Left lung (tissue), 10 donors: ENCODE measurements around the gene B4GALNT4. TPM values are rescaled to one million over a fixed set of nuclear protein-coding genes. Genes with fewer than 3 reads are reported as not detected.

Experiments
- ATAC-seq: fragments of 200-7000 bp; cut with Tn5 transposase; one replicate; pipeline ENCODE4 v1.9.1; 2020; ENCODE audit warnings: moderate library complexity
- DNase-seq, 4 donors: peaks; one replicate each; pipeline ENCODE4 v3.0.0-alpha.2; 2013 to 2020
- H3K27ac ChIP-seq, 2 donors: fragments of 200-600 bp; sonication (generic) in 1 of 2; one replicate each; pipeline versions ENCODE4 v1.5.0 to v1.8.0; 2020 to 2021
- H3K27me3 ChIP-seq, 2 donors: fragments of 200-600 bp; sonication (generic) in 1 of 2; one replicate each; pipeline versions ENCODE4 v1.5.0 to v1.8.0; 2020 to 2021
- H3K36me3 ChIP-seq, 2 donors: fragments of 200-600 bp; sonication (generic) in 1 of 2; one replicate each; pipeline versions ENCODE4 v1.5.0 to v1.8.0; 2020 to 2021
- H3K4me1 ChIP-seq, 2 donors: fragments of 200-600 bp; one replicate each; pipeline ENCODE4 v1.8.0; 2021
- H3K4me3 ChIP-seq, 2 donors: fragments of 200-600 bp; sonication (generic) in 1 of 2; one replicate each; pipeline versions ENCODE4 v1.5.0 to v1.8.0; 2020 to 2021; ENCODE audit warnings: mild to moderate bottlenecking in 1 of 2
- H3K9me3 ChIP-seq, 2 donors: fragments of 200-600 bp; sonication (generic) in 1 of 2; one replicate each; pipeline versions ENCODE4 v1.5.0 to v1.8.0; 2020 to 2021
- intact Hi-C, 2 donors: fragments of 100-400 bp; cut with DNase I; formaldehyde crosslinking; loops; one replicate each; pipeline versions ENCODE4 v1.11.2 to v1.14.2; 2022
- polyA plus RNA-seq, 6 donors: library from polyadenylated mRNA; unstranded; fragments of 120-200 nt; gene quantifications; one replicate each; pipeline ENCODE4 v1.2.1, GENCODE V29; 2013; ENCODE audit not compliant: insufficient read length in 6 of 6
- total RNA-seq, 2 donors: library from RNA; stranded (reverse); fragmentation: NEBNext Ultra II Directional; extraction: Animal tissue kit (Norgen Biotek cat#: 25700); gene quantifications; one replicate each; pipeline ENCODE4 v1.2.1, GENCODE V29; 2021
- TF ChIP-seq, protein P1 (sequence below), 2 donors: fragments of 200-600 bp; sonication (generic) in 1 of 2; IDR thresholded peaks; one replicate each; pipeline versions ENCODE4 v1.5.0 to v1.8.0; 2021; ENCODE audit warnings: antibody characterized with exemption in 2 of 2
- donor health status: DM: no; HTN: yes; CAD: no.
- donor health status: DM: no; HTN: no; CAD: no.

B4GALNT4 gene
- total and polyA plus RNA-seq, 8 donors, result 1.4 to 78.7 (median 52.4) TPM

DNA sequence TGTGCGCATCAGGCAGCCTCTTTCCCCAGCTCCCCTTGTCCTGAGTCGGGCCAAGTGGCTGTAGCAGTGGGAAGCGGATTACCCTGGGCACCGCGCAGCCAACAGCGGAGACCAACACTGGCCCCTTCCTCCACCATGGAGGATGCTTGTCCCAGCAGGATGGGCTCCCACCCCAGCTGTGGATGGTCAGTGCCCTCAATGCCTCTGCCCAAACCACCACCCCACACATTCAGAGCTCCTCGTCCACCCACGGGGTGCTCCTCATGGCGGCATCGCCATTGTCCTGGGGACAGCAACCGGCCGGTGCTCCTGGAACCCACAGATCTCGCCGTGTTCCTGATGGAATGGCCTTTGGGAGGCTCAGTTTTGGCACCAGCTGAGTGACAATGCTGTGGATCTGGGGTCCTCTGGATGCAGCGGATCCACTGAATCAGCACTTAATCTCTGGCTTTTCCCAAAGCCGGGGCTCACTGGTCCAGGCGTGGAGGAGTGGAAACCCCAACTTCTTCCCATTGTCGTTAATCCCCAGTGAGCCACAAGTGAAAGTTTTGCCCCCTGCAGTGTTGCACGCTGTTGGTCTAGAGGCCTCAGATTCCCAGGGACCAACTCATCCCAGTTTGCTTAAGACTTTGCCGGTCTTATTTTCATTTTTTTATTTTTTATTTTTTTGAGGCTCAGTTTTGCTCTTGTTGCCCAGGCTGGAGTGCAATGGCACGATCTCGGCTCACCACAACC is 4.1 kb upstream of the B4GALNT4 start:
- peaks cover 0 to 12% of the 10 kb centered on the region in 2 donors for H3K9me3 ChIP-seq
- H3K27ac ChIP-seq, result no peak overlapping the region
- peaks cover 22 to 56% of the 10 kb centered on the region in 2 donors for H3K27me3 ChIP-seq
- no peaks in the 10 kb centered on the region for H3K36me3 ChIP-seq
- TF ChIP-seq, protein P1, sequence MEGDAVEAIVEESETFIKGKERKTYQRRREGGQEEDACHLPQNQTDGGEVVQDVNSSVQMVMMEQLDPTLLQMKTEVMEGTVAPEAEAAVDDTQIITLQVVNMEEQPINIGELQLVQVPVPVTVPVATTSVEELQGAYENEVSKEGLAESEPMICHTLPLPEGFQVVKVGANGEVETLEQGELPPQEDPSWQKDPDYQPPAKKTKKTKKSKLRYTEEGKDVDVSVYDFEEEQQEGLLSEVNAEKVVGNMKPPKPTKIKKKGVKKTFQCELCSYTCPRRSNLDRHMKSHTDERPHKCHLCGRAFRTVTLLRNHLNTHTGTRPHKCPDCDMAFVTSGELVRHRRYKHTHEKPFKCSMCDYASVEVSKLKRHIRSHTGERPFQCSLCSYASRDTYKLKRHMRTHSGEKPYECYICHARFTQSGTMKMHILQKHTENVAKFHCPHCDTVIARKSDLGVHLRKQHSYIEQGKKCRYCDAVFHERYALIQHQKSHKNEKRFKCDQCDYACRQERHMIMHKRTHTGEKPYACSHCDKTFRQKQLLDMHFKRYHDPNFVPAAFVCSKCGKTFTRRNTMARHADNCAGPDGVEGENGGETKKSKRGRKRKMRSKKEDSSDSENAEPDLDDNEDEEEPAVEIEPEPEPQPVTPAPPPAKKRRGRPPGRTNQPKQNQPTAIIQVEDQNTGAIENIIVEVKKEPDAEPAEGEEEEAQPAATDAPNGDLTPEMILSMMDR (IDR thresholded peaks at IDR 0.05), result no peak
- DNase-seq (no peak), ATAC-seq (no peak)
- no peak overlapping the region for H3K4me3 ChIP-seq
- intact Hi-C loops, result no loop called here
- peaks cover 0 to 6% of the 10 kb centered on the region in 2 donors for H3K4me1 ChIP-seq

DNA sequence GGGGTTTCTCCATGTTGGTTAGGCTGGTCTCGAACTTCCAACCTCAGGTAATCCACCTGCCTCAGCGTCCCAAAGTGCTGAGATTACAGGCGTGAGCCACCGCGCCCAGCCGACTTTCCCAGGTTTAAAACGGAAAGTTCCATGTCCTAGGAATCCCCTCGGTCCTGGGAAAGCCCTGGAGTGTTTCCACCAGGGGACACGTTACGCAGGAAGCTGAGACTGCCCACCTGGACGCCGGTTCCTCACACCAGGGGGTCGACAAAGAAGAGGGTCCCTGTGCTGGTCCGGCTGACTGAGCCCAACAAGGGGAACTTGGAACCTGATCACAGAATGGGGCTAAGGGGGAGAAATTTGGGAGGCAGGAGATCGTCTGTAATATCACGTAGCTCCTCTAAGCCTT is 3.5 kb upstream of the B4GALNT4 start:
- TF ChIP-seq, protein P1 (IDR thresholded peaks at IDR 0.05), result no peak
- ATAC-seq (no peak), DNase-seq (no peak)
- Histone ChIP-seq H3K9me3 (peaks cover 0 to 7% of the 10 kb centered on the region in 2 donors), H3K4me3 (no peak overlapping the region), H3K27me3 (peaks cover 22 to 62% of the 10 kb centered on the region in 2 donors), H3K36me3 (no peaks in the 10 kb centered on the region), H3K27ac (no peak overlapping the region), H3K4me1 (peaks cover 0 to 6% of the 10 kb centered on the region in 2 donors)
- intact Hi-C loops, result no loop called here

DNA sequence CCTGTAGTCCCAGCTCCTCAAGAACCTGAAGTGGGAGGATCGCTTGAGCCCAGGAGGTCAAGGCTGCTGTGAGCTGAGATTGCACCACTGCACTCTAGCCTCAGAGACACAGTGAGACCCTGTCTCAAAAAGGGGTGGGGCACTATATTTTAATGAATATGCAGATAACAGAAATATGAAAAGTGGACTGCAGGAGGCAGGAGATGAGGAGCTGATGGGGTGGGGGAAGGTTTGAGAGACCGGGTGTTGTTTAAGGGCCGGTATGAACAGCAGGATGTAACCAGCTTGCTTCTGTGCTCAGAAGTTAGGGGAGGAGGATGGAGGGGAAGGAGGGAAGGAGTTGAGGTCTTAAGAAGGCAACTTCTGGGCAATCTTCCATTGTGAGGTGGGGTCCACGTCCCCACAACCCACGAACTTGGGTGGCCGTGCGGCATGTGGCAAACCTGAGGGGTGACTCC is 1.3 kb upstream of the B4GALNT4 start:
- TF ChIP-seq, protein P1 (IDR thresholded peaks at IDR 0.05), result no peak
- peaks cover 22 to 76% of the 10 kb centered on the region in 2 donors for H3K27me3 ChIP-seq
- H3K4me1 ChIP-seq, result peaks cover 0 to 6% of the 10 kb centered on the region in 2 donors
- H3K4me3 ChIP-seq, result no peak overlapping the region
- ATAC-seq (no peak), DNase-seq (no peak)
- no peak overlapping the region for H3K27ac ChIP-seq
- H3K9me3 ChIP-seq, result no peaks in the 10 kb centered on the region
- H3K36me3 ChIP-seq, result no peaks in the 10 kb centered on the region
- intact Hi-C loops, result no loop called here

DNA sequence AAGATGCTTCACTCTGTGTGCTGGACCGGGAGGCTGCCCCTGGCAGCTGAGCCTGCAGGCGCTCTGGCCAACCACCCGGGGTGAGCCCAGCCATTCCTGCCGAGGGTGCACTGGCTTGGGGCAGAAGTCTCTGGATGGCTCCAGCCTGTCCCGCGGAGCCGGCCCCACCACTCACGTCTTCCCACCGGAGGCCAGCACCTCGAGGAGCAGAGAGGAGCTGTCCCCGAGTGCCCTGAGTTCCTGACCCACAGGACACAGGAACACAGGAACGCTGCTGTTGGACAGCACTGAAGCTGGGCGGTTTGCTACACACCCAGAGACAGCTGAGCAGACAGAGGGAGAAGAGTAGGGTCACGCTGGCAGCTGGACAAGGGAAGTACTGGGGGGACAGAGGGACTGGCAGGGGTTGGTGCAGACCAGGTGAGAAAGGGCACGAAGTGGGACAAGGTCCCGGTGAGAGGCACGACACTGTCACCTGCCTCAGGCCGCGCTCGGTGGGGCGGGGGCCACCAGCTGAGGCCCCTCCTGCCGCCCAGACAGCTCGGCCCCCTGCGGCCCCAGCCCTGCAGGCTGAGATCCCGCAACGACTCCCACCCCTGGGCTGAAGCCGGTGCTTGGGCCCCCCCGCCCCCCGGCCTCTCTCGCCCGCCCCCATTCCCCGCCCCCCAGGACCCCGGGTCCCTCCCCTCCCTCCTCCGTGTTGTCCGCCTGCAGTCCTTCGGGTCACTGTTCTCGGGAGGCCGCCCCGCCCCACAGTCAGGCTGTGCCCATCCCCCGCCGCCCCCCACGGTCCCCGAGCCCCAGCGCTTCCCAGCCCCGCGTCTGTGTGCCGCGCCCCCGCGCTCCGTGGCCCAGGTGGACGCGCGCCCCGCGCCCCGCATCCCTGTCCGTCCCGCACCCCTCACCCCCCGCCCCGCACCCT is 624 bp upstream of the B4GALNT4 start:
- TF ChIP-seq, protein P1 (IDR thresholded peaks at IDR 0.05), result no peak
- intact Hi-C loops, result no loop called here
- Histone ChIP-seq H3K27ac (no peak overlapping the region), H3K4me1 (peaks cover 0 to 6% of the 10 kb centered on the region in 2 donors), H3K36me3 (no peaks in the 10 kb centered on the region), H3K9me3 (no peaks in the 10 kb centered on the region), H3K27me3 (peaks cover 22 to 76% of the 10 kb centered on the region in 2 donors), H3K4me3 (no peak overlapping the region)
- DNase-seq (peak in 1 of 4 donors; percentile 33), ATAC-seq (peak; percentile 12)
